COLO668 (cell line): Measurements from ENCODE around the gene KCTD16.

ENCODE experiments used
- DNase-seq: peaks from one replicate; lab custom pipeline; 2025; ENCODE audit not compliant: unreplicated experiment; lab: John Stamatoyannopoulos, UW

The KCTD16 gene

DNA sequence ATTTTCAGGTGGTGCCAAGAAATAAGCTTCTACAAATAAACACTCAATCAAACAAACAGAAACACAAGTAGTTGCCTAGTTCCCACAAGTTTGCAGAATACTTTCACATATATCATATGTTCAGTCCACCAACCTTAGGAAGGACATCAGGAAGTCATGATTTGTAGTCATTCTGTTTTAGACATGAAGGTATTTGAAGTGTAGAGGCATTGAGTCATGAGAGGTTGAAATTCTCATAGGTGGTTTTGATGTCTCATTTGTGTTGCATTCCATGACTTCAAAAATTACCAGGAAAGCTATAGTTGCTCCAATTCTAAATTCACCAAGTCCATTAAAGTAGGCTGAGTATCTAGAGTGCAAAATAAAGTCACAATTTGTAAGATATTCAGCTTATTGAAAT, 159.0 kb downstream of the KCTD16 start:
- no peak for DNase-seq

DNA sequence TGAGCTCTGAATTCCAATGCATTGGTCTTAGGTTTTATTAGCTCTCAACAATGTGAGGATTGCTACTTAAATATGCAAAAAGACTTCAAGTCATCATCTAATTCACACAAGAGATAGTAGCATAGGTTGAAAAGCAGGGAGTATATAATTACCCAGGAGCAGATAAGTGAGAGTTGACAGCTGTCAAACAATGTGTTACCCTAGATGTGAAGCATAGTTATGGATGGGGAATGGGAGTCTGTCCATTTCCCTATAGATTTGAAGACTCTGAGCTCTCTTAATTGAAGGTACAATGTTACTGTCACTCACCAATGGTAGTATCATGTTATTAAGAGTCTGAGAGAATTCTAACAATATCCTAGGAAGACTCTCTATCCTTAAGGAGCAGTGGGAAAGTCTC, 160.7 kb downstream of the KCTD16 start:
- DNase-seq, result no peak

DNA sequence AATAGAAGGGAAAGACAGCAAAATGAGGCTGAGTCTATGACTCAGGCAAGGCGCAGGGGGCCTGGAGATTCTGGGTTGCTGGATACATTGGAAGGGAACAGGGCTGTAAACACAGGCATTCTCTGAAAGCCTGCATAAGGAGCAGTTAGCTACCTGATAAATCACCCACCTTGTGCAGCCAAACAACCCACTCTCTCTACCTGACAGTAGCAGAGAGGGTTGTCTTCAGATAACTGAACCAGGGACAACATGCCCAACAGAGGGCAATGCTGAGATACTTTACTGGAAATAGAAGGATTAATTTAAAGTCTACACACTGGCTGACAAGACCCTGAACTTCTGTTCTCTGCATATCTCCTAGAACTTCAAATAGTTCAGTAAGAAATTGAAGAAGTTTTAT, 161.6 kb downstream of the KCTD16 start:
- DNase-seq, result no peak

DNA sequence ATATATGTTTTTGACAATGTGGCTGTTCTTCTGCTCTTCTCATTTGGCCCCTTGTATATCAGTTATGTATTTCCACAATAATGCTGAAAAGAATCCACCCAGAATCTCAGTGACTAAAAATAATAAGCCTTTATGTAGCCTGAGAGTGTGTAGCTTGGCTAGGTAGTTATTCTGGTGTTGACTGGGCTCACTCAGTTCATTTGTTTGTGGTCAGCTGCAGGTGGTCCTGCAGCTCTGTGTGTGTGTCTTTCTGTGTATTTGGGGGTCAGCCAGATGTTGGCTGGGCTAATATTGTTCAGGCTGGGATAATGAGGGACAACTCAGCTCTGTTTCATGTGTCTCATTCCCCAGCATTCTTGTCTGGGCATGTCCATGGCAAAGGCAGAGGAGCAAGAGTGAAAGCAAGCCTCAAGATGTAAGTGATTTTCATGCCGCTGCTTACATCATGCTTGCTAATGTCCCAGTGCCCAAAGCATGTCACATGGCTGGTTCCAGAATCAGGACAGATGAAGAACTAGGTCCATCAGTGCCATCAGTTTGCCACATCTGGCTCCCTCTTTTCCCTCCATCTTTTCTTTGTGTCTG, 162.8 kb downstream of the KCTD16 start:
- DNase-seq, result peak; percentile 19

DNA sequence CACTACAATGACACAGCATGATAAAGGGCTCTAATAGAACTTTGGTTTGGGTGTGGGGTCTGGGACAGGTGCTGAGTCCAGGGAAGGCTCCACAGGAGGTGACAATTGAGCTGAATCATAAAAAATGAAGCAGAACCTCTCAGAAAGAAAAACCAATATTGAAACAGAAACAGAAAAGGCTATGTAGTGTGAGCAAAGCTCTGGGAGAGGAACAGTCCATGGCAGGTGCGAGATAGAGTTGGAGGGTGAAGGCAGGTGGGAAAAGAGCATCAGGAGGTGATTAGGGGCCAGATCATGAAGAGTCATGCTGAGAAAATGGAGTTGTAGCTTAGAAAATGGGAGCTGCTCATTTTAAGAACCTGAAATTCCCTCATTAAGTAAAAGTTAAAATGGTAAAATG, 164.9 kb downstream of the KCTD16 start:
- DNase-seq, result peak; percentile 63

DNA sequence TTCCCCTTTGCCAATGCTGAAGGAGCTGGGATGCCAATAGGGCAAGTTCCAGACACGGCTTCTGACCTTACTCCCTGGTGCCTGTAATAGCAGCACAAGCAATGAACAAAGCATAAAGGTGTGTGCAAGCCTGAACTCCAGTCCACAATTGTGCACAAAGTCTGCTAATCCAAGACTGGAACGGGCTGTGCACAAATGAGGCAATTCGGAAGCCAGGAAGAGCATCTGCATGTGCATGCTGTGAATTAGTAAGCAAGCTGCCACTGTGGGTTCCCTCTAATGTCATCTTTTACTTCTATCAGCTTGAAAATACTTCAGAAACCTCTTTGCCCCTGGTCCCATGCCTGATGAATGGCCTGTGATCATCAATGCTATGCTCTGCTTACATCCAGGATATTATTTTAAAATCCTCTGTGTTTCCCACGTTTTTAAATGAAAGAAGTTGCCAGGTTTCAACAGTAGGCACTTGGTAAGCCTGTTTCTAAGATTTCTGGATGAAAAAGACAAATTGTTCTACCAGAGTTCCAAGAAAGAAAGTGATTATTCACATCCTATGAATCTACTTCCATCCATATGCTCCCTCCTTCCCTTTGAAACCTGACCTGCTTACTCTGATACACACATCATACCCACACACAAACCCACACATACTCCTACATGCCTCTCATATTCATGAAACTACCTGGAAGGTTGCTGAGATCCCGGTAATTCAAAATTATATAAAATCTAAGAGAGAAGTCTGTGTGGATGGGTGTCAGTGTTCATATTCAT, 165.7 kb downstream of the KCTD16 start:
- no peak for DNase-seq

DNA sequence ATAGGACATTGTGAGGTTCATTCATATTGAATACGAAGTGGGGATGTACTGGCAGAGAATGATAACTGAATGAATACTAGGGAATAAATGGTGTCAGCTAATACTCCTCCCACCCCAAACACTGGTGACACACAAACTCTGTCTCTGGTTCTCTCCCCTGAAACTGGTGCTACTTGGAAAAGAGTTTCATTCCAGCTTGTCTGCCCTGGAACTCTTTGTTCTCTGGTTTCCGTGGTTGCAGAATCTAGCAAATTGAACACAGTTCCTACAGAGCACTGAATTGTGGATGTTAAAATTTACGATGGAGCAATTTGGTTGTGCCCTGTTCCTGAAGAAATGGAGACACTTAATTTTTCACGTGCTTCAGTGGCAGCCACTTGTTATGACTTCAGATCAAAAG, 181.7 kb downstream of the KCTD16 start:
- DNase-seq, result no peak

DNA sequence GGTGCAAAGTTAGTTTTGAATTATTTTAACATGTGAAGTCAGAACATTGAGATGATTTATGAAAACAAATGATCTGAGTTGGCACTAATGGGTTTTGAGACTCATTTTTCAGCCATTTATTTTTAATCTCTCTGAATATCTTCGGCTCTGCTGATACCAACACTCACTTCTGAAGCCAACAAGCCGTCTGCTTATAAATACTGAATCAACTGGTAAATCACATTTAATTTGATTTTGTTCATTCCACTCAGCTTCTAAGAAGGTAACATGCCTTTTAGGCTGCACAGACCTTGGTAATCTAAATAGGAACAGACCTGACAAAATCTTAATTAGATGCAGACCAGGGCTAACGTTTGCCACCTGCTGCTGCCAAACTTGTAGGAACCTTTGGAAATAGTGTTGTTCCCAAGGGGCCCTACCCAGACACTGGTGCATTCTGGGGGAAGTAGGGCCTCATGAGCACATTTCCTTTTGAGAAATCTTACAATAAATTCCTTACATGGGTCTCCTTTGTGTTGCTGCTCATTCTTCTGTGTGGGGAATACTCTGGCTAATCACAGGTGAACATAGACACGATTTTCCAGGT, 182.2 kb downstream of the KCTD16 start:
- DNase-seq, result no peak

DNA sequence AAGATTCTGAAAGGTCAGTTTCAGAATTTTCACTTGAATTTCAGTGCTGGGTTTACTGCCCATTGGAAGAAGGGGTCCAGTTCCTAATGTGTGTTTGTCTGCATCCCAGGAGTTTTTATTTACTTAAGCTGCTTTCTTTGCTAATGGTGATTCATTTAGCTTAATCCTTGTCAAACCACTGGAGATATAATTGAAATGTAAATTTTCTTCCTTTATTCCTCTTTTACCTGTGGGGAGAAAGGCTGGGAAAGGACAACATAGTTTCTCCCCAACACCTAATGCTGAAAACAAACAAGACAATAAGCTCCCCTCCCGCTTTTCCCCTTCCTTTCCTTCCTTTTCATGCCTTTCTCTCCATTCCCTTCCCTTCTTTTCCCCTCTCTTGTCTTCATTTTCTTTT, 185.8 kb downstream of the KCTD16 start:
- no peak for DNase-seq

DNA sequence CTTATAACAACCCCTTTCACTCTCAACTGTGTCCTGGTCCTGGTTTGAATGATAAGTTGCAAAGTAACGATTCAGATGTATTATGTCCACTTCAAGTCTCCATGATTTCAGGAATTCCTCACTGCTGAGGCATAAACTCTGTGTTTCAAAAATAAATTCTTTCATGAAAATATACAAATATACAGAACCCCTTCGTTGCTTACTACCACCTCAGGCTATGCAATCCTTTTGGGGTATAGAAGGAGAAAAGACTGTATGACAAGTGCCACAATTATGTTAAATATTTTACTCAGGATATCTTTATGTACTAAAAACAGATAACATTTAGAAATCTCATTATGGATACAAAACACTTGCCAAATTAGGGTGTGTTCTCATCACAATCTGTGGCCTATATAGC, 190.7 kb downstream of the KCTD16 start:
- DNase-seq, result no peak

DNA sequence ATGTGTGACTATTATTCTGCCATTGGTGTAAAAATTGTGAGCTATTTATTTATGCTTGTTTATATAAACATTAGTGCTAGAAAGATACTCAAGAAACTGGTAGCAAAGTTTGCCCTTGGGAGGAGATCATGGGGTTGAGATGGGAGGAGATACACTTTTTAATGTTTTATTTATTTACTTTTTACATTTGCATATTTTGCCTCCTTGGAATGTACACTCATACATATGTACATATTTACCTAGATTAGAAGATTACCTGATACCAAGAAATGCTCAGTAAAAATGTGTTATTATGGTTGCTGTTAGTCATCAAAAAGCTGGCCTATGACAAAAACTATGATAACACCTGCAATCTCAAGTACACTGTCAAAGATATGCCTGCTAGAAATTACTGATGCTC, 195.2 kb downstream of the KCTD16 start:
- no peak for DNase-seq

DNA sequence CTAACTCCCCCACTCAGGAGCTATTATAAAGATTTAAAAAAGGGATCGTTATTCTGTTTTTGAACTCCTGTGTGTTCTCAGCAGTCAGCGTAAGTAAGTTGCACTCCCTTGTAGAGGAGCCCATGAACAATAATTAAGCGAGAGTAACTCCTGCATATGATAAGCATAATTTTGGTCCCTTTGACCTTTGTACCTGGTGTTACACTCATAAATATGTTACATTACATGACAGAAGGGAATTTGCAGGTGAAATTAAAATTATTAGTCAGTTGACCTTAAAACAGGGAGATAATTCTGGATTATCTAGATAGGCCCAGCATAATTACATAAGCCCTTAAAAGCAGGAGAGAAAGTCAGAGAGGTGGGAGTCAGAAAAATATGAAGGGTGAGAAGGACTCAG, 197.3 kb downstream of the KCTD16 start:
- no peak for DNase-seq

DNA sequence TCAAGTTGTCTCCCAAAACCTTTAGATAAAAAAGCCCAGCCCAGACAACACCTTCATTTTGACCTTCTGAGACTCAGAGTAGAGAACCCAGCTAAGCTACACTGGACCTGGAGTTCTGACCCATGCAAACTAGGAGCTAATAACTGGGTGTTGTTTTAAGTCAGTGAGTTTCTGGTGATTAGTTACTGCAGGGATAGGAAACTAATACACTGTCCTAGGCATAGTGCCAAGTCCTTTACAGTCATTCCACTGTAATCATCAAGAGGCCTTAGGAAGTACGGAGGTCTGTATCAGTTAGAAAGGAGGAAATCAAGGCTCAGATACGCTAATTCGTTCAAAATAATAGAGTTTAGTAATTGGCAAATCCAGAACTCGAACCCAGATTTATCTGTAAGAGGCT, 197.9 kb downstream of the KCTD16 start:
- DNase-seq, result no peak

DNA sequence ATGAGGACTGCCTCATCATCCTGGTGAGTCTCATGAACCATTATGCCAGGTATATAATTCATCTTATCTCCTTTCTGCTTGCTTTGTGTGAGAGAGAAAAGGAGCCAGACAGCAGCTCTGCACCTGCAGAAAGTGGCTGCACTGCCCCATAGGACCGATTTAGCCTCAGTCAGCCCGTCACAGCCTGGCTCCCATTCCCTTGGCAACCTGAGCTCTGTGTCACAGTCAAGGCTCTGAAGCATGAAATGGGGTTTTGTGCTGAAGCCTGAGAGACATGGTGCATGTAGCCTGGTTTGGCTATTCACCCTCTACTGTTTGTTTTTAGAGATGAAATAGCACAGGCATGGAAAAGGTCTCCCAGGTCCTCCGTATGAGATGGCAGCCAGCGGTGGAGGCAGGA, 198.3 kb downstream of the KCTD16 start:
- DNase-seq, result peak; percentile 64

DNA sequence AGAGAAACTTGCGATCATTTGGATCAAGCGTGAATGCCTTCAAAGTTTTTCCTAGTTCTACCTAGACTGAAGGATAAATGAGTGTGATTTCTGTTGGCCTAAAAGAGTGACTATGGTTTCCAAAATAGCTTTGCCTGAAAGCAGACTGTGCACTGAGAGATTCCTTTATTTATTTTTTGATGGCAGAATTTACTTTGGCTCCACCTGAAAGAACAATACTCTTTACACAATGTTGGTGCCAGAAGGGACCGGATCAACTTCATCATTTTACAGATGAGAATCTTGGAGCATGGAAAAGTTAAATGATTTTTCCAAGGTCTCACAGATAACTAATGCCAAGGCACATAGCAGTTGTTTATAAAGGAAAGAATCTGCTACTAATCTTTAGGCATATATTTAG, 199.6 kb downstream of the KCTD16 start:
- no peak for DNase-seq

DNA sequence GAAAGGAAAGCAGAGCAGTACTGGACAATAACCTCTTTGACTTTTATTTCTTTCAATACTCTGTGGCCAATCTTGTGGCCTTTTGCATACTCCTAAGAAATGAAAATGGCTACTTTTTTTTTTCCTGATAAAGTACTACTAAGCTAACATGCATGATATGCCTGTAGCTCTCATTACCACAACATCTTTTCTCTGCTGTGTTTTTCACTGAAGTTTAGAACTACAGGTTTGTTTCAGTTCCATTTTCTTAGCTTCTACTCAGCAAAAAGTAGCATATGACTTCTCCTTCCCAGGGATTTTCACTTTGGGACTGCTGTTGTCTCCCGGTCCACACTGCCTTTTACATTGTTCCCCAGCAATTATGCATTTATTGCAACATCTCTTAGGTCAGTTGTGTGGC, 204.0 kb downstream of the KCTD16 start:
- DNase-seq, result no peak

DNA sequence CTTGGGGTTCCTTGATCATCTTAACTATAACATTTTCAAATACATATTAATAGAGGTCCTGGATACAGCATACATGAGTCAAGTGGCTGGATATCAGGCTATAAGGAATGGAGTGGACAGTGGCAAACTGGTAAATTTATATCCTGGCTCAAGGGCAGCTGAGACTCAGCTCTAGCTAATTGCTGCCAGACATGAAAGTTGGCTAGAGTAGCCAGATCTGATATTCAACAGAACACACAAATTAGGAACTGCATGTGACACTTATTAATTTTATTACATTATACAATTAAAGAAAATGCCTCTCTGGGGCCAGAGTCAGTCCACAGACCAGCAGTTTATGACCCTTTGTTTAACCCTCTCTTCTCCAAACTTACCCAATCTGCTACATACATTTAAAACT, 206.5 kb downstream of the KCTD16 start:
- DNase-seq, result no peak

DNA sequence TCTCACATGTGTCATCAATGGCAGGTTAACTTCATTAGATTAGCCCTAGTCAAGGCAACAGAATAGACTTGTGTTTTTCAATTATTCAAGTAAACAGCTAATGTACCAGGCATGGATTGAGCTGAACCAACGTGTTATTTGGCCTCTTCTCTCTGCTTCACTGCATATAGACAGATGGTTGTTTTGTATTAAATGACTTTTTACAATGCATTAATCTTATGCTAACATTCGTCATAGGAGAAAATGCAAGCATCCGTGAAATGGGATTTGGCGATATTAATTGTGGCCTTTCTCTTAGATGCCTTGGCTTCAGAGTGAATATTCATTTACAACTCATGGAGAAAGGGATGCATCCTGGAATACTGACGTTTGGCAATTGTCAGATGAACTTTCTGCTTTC, 208.0 kb downstream of the KCTD16 start:
- no peak for DNase-seq

DNA sequence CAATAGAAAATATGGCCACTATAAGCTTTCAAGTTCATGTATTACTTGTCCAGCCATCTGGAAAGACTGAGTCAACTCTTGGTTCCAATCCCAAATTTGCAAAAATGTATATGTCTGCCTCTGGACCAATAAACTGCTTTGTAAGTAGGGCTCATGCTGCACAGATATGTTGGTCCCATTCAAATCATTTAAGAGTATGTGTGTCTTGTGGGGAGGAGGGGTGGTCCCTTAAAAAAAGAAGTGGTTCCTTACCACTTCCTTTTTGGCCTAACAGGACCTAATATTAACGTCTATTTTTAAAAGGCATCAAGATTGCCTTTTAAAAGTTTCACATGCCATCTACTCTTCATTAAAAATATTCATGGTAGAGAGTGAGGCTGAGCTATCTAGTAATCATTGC, 214.9 kb downstream of the KCTD16 start:
- no peak for DNase-seq

DNA sequence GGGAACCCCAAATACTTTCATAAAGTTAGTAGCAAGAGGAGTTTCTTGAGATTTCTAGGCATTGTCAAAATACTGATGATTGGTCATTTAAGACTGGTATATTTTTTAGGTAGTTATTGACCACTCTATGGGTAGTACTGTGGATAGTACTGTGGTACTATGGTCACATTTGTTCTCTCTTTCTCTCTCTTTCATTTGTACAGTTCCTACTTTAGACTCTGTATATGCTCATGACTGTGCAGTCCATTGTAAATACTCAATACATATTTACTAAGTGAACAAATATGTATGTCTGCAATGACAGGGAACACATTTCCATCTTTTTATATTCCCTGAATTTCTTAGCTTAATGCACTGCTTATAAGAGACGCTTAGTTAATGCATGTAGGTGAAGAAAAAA, 215.6 kb downstream of the KCTD16 start:
- no peak for DNase-seq

DNA sequence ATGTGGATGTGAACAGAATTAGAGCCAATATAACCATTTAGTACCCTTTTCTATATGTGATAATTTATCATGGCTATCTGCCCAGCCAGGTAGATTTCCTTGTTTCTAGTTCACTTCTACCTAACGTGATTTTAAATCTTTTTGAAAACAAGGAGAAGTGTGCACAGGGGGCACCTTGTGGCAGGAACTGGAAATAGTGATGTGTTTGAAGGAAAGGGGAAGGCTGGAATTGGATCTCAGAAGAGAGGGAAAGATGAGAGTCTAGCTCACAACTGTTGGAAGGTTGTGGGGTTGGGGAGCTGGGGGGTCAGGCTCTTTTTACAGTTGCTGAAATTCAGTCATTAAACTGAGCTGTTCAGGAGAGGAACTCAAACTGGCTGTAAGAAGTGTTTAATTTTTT, 219.5 kb downstream of the KCTD16 start:
- DNase-seq, result no peak

DNA sequence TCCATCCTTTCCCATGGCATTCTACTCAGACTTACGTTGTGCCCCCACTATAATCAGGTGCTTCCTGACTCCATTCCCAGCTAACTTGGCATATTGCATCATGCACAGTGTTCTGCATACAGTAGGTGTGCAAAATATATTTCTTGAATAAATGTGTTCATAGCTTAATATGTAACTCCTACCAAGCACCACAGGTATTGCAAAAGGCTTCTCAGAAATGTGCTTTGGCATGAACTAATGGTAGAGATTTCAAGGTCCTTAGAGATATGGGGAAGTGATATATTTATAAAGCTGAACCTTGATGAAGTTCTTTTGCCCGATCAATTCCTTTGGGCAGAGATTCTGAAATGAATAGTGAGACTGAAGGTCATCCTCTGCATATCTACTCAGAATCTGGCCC, 220.4 kb downstream of the KCTD16 start:
- no peak for DNase-seq
